ENCODE measurements around the gene COL15A1. TPM values are rescaled to one million over a fixed set of nuclear protein-coding genes. Genes with fewer than 3 reads are reported as not detected.
"Not testable (repeated sequence)": the region's sequence is repeated elsewhere in the genome, so short reads cannot be mapped to it uniquely, and the experiment has no call there.

Gene COL15A1
- total RNA-seq: 136 TPM
- 42.0 TPM for polyA plus RNA-seq

GRCh38 chr9:98943682-98944056 lies at the start of gene COL15A1:
COL15A1 (plus strand) TSS chr9:98943907; CDS start chr9:98944062, 155 bp downstream.
- Histone ChIP-seq H3K4me1 (ENCODE audit: insufficient read depth) (no peaks in the 10 kb centered on the region), H3K4me3 (ENCODE audit: low read depth, low read length) (peak within 1 kb of the TSS; percentile 32), H3K36me3 (ENCODE audit: insufficient read depth) (no peaks in the 10 kb centered on the region), H3K27ac (ENCODE audit: low read depth) (peak within 1 kb of the TSS; percentile 52)
- no peak for DNase-seq (ENCODE audit: extremely low spot score)
- under 1% methylated on average over 58 of the region's 58 CpGs for WGBS

GRCh38 chr9:98894171-98894570 lies 49.5 kb upstream of the COL15A1 start:
- H3K27ac ChIP-seq (ENCODE audit: low read depth): no peak overlapping the region
- no peaks in the 10 kb centered on the region for H3K36me3 ChIP-seq (ENCODE audit: insufficient read depth)
- DNase-seq (ENCODE audit: extremely low spot score): no peak
- 92% methylated on average over 3 of the region's 3 CpGs for WGBS
- no peaks in the 10 kb centered on the region for H3K4me1 ChIP-seq (ENCODE audit: insufficient read depth)
- no peak overlapping the region for H3K4me3 ChIP-seq (ENCODE audit: low read depth, low read length)

- DNase-seq (ENCODE audit: extremely low spot score): no peak
- Histone ChIP-seq H3K4me1 (ENCODE audit: insufficient read depth) (no peaks in the 10 kb centered on the region), H3K36me3 (ENCODE audit: insufficient read depth) (no peaks in the 10 kb centered on the region), H3K27ac (ENCODE audit: low read depth) (no peak overlapping the region), H3K4me3 (ENCODE audit: low read depth, low read length) (no peak overlapping the region)
- 82% methylated on average over 3 of the region's 3 CpGs for WGBS
These were observed 48.9 kb upstream of the COL15A1 start for GRCh38 chr9:98894761-98895160.

GRCh38 chr9:98896632-98897031 lies 47.1 kb upstream of the COL15A1 start:
- Histone ChIP-seq H3K36me3 (ENCODE audit: insufficient read depth) (no peaks in the 10 kb centered on the region), H3K4me3 (ENCODE audit: low read depth, low read length) (no peak overlapping the region), H3K4me1 (ENCODE audit: insufficient read depth) (no peaks in the 10 kb centered on the region), H3K27ac (ENCODE audit: low read depth) (no peak overlapping the region)
- WGBS: 98% methylated on average over 2 of the region's 2 CpGs
- no peak for DNase-seq (ENCODE audit: extremely low spot score)

- Histone ChIP-seq H3K27ac (ENCODE audit: low read depth) (no peak overlapping the region), H3K4me1 (ENCODE audit: insufficient read depth) (no peaks in the 10 kb centered on the region), H3K36me3 (ENCODE audit: insufficient read depth) (no peaks in the 10 kb centered on the region), H3K4me3 (ENCODE audit: low read depth, low read length) (no peak overlapping the region)
- DNase-seq (ENCODE audit: extremely low spot score): no peak
- WGBS: 32% methylated on average over 1 of the region's 1 CpG
These were observed 46.0 kb upstream of the COL15A1 start for GRCh38 chr9:98897745-98898144.

GRCh38 chr9:98899408-98900056 lies 44.2 kb upstream of the COL15A1 start:
- Histone ChIP-seq H3K36me3 (ENCODE audit: insufficient read depth) (no peaks in the 10 kb centered on the region), H3K27ac (ENCODE audit: low read depth) (no peak overlapping the region), H3K4me1 (ENCODE audit: insufficient read depth) (no peaks in the 10 kb centered on the region), H3K4me3 (ENCODE audit: low read depth, low read length) (no peak overlapping the region)
- 51% methylated on average over 4 of the region's 4 CpGs for WGBS
- no peak for DNase-seq (ENCODE audit: extremely low spot score)

GRCh38 chr9:98900244-98900643 lies 43.5 kb upstream of the COL15A1 start:
- H3K4me3 ChIP-seq (ENCODE audit: low read depth, low read length): no peak overlapping the region
- H3K4me1 ChIP-seq (ENCODE audit: insufficient read depth): no peaks in the 10 kb centered on the region
- no peaks in the 10 kb centered on the region for H3K36me3 ChIP-seq (ENCODE audit: insufficient read depth)
- DNase-seq (ENCODE audit: extremely low spot score): no peak
- H3K27ac ChIP-seq (ENCODE audit: low read depth): no peak overlapping the region
- 94% methylated on average over 5 of the region's 5 CpGs for WGBS

GRCh38 chr9:98900725-98901124 lies 43.0 kb upstream of the COL15A1 start:
- WGBS: 79% methylated on average over 3 of the region's 3 CpGs
- no peak overlapping the region for H3K27ac ChIP-seq (ENCODE audit: low read depth)
- H3K4me1 ChIP-seq (ENCODE audit: insufficient read depth): no peaks in the 10 kb centered on the region
- no peak for DNase-seq (ENCODE audit: extremely low spot score)
- no peaks in the 10 kb centered on the region for H3K36me3 ChIP-seq (ENCODE audit: insufficient read depth)
- H3K4me3 ChIP-seq (ENCODE audit: low read depth, low read length): no peak overlapping the region

- 90% methylated on average over 3 of the region's 3 CpGs for WGBS
- H3K4me3 ChIP-seq (ENCODE audit: low read depth, low read length); H3K36me3 ChIP-seq (ENCODE audit: insufficient read depth); H3K27ac ChIP-seq (ENCODE audit: low read depth); DNase-seq (ENCODE audit: extremely low spot score); H3K4me1 ChIP-seq (ENCODE audit: insufficient read depth): not testable (repeated sequence)
These were observed 41.9 kb upstream of the COL15A1 start for GRCh38 chr9:98901843-98902242.

- Histone ChIP-seq H3K4me3 (ENCODE audit: low read depth, low read length) (no peak overlapping the region), H3K36me3 (ENCODE audit: insufficient read depth) (no peaks in the 10 kb centered on the region), H3K4me1 (ENCODE audit: insufficient read depth) (no peaks in the 10 kb centered on the region), H3K27ac (ENCODE audit: low read depth) (no peak overlapping the region)
- no peak for DNase-seq (ENCODE audit: extremely low spot score)
- 100% methylated on average over 1 of the region's 1 CpG for WGBS
These were observed 41.2 kb upstream of the COL15A1 start for GRCh38 chr9:98902516-98902915.

GRCh38 chr9:98902925-98903324 lies 40.8 kb upstream of the COL15A1 start:
- 74% methylated on average over 5 of the region's 5 CpGs for WGBS
- Histone ChIP-seq H3K4me1 (ENCODE audit: insufficient read depth) (no peaks in the 10 kb centered on the region), H3K4me3 (ENCODE audit: low read depth, low read length) (no peak overlapping the region), H3K36me3 (ENCODE audit: insufficient read depth) (no peaks in the 10 kb centered on the region), H3K27ac (ENCODE audit: low read depth) (no peak overlapping the region)
- DNase-seq (ENCODE audit: extremely low spot score): no peak

GRCh38 chr9:98903961-98904411 lies 39.7 kb upstream of the COL15A1 start:
- Histone ChIP-seq H3K36me3 (ENCODE audit: insufficient read depth) (no peaks in the 10 kb centered on the region), H3K4me3 (ENCODE audit: low read depth, low read length) (no peak overlapping the region), H3K4me1 (ENCODE audit: insufficient read depth) (no peaks in the 10 kb centered on the region), H3K27ac (ENCODE audit: low read depth) (no peak overlapping the region)
- DNase-seq (ENCODE audit: extremely low spot score): no peak
- WGBS: 85% methylated on average over 8 of the region's 8 CpGs

GRCh38 chr9:98905015-98905414 lies 38.7 kb upstream of the COL15A1 start:
- WGBS: 82% methylated on average over 4 of the region's 4 CpGs
- H3K4me1 ChIP-seq (ENCODE audit: insufficient read depth): no peaks in the 10 kb centered on the region
- H3K27ac ChIP-seq (ENCODE audit: low read depth): no peak overlapping the region
- H3K4me3 ChIP-seq (ENCODE audit: low read depth, low read length): no peak overlapping the region
- DNase-seq (ENCODE audit: extremely low spot score): no peak
- no peaks in the 10 kb centered on the region for H3K36me3 ChIP-seq (ENCODE audit: insufficient read depth)

GRCh38 chr9:98906273-98907040 lies 37.2 kb upstream of the COL15A1 start:
- no peak overlapping the region for H3K4me3 ChIP-seq (ENCODE audit: low read depth, low read length)
- WGBS: 61% methylated on average over 8 of the region's 8 CpGs
- H3K4me1 ChIP-seq (ENCODE audit: insufficient read depth): no peaks in the 10 kb centered on the region
- no peaks in the 10 kb centered on the region for H3K36me3 ChIP-seq (ENCODE audit: insufficient read depth)
- no peak overlapping the region for H3K27ac ChIP-seq (ENCODE audit: low read depth)
- no peak for DNase-seq (ENCODE audit: extremely low spot score)

Data from urinary bladder (tissue), 4 donors.